Liver (tissue), 3 donors: ENCODE measurements around the gene ALDH9A1.

Experiments used
- FOXA1 ChIP-seq: IDR thresholded peaks from 2 replicates; pipeline ENCODE4 v1.6.1; 2016; ENCODE audit warnings: antibody characterized with exemption
- RXRA ChIP-seq, 2 donors: IDR thresholded peaks; 2 replicates each; pipeline ENCODE4 v1.6.1; 2017 to 2018; ENCODE audit warnings: antibody characterized with exemption in 2 of 2, mild to moderate bottlenecking in 1 of 2
- TAF1 ChIP-seq: conservative IDR thresholded peaks from 2 replicates; pipeline ENCODE4 v1.6.1; 2016; ENCODE audit warnings: antibody characterized with exemption, mild to moderate bottlenecking
- TF ChIP-seq, protein P1 (sequence below): fragments of 150-350 bp; IDR thresholded peaks from 2 replicates; pipeline ENCODE4 v1.5.1; 2017; ENCODE audit warnings: improper control_type of control experiment, low read depth, low read length; ENCODE audit not compliant: missing input control
- donor health status: healthy.
- donor health status: healthy.

DNA sequence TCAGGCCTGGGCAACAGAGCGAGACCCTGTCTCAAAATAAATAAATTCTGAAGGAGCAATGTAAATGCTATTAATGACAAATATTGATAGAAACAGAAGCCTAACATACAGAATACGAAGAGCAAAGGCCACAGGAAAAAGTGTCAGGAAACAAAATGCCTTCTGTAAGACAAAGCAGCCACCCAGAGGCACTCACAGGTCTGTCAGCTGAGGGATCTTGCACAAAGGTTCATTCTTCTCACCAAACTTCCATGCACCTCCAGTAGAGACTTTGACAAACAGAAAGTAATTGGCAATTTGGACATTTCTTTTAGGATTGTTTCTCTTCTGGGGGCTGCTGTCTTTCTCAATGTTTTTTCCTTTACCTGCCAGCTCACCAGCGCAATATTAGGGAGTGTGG, 1.2 kb upstream of the ALDH9A1 start:
- TF ChIP-seq, protein P1, sequence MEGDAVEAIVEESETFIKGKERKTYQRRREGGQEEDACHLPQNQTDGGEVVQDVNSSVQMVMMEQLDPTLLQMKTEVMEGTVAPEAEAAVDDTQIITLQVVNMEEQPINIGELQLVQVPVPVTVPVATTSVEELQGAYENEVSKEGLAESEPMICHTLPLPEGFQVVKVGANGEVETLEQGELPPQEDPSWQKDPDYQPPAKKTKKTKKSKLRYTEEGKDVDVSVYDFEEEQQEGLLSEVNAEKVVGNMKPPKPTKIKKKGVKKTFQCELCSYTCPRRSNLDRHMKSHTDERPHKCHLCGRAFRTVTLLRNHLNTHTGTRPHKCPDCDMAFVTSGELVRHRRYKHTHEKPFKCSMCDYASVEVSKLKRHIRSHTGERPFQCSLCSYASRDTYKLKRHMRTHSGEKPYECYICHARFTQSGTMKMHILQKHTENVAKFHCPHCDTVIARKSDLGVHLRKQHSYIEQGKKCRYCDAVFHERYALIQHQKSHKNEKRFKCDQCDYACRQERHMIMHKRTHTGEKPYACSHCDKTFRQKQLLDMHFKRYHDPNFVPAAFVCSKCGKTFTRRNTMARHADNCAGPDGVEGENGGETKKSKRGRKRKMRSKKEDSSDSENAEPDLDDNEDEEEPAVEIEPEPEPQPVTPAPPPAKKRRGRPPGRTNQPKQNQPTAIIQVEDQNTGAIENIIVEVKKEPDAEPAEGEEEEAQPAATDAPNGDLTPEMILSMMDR: no peak
- no peak for TF ChIP-seq RXRA (IDR thresholded peaks at IDR 0.05)
- no peak for TF ChIP-seq FOXA1
- TF ChIP-seq TAF1: no peak
